Measurements from ENCODE around the gene ZIC4.

Gene ZIC4

GRCh38 chr3:147404800-147405230, 1.5 kb downstream of the ZIC4 start:
- no peak for DNase-seq

- no peak for DNase-seq
These were observed 2.1 kb downstream of the ZIC4 start for GRCh38 chr3:147404000-147404799.

- DNase-seq, result no peak
These were observed 2.8 kb downstream of the ZIC4 start for GRCh38 chr3:147403511-147403910.

- no peak for DNase-seq
These were observed 4.2 kb downstream of the ZIC4 start for GRCh38 chr3:147402159-147402558.

GRCh38 chr3:147401421-147401820, 4.9 kb downstream of the ZIC4 start:
- no peak for DNase-seq

GRCh38 chr3:147400999-147401398, 5.3 kb downstream of the ZIC4 start:
- DNase-seq, result no peak

GRCh38 chr3:147400111-147400510, 6.2 kb downstream of the ZIC4 start:
- no peak for DNase-seq

GRCh38 chr3:147398813-147399534, 7.4 kb downstream of the ZIC4 start:
- DNase-seq, result no peak

GRCh38 chr3:147397875-147398812, 8.2 kb downstream of the ZIC4 start:
- DNase-seq, result no peak

- no peak for DNase-seq
These were observed 9.0 kb downstream of the ZIC4 start for GRCh38 chr3:147397155-147397874.

GRCh38 chr3:147396712-147397046, 9.7 kb downstream of the ZIC4 start:
- no peak for DNase-seq

GRCh38 chr3:147395899-147396711, 10.2 kb downstream of the ZIC4 start:
- DNase-seq, result no peak

- DNase-seq, result no peak
These were observed 11.5 kb downstream of the ZIC4 start for GRCh38 chr3:147394884-147395225.

- peak; percentile 13 for DNase-seq
These were observed 12.1 kb downstream of the ZIC4 start for GRCh38 chr3:147393943-147394883.

- DNase-seq, result peak; percentile 78
These were observed 12.9 kb downstream of the ZIC4 start for GRCh38 chr3:147393261-147393942.

- no peak for DNase-seq
These were observed 13.8 kb downstream of the ZIC4 start for GRCh38 chr3:147392625-147392946.

- peak; percentile 96 for DNase-seq
These were observed 14.3 kb downstream of the ZIC4 start for GRCh38 chr3:147391781-147392624.

- DNase-seq, result no peak
These were observed 15.5 kb downstream of the ZIC4 start for GRCh38 chr3:147390589-147391569.

All from EL (cell line).